ENCODE data around the gene CLPTM1L.
"Not testable (repeated sequence)": the region's sequence is repeated elsewhere in the genome, so short reads cannot be mapped to it uniquely, and the experiment has no call there.

The CLPTM1L gene

DNA sequence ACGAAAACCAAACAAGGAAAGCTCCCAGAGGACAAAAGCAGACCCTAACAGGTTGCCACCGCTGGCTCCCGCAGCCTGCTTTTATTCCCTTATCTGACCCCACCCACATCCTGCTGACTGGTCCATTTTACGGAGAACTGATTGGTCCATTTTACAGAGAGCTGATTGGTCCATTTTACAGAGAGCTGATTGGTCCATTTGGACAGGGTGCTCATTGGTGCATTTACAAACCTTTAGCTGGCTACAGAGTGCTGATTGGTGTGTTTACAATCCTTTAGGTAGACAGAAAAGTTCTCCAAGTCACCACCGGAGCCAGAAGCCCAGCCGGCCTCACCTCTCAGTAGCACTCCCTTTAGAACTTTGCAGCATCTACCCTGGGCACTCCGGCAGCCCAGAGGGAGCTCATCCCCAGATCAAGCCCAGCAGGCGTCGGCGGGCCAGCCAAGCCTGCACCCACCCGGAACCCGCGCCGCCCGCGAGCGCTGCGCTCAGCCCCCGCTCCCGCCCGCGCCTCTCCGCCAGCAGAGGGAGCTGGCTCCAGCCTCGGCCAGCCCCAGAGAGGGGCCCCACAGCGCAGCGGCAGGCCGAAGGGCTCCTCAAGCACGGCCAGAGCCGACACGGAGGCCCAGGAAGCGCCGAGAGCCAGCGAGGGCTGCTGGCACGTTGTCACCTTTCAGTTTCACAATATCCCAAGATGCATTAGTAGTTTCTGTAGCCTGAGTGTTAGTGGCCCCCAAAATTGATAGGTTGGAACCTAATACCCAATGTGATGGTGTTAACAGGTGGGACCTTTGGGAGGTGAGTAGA is 35.3 kb upstream of the CLPTM1L start:
- peak; percentile 48 to 79 (median 57) for DNase-seq

DNA sequence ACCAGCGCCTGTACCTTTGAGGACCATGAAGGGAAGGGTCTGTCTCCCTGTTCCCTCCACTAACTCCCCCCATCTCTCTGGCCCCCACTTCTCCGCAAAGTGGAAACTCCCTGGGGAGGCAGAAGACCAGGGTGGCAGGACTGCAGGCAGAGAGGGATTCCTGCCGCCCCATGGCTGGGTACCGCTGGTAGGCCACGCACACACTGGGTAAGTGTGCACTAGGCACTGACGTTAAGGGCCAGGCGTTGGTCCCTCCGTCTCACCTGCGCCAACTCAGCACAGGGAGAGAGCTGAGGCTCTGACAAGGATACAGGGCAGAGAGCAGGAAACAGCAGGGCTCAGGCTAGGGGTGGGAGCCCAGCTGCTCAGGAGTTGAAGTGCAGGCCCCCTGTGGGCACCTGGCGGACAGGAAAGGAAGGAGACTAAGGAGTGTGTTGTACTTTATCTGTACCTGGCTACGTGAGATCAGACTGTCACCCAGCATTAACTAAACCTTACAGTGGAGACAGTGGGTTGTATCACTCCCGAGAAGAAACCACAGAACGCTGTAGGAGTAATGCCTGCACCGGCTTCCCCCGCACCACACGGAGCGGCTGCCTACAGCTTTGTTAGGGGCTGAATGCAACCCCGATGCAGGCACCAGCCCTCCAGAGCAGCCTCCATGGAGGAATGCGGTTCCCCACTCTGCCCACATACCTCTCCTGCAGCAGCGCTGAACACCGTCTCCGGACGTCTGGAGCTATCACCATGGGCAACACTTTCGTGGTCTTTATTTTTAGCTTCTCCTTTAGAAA is 34.2 kb upstream of the CLPTM1L start:
- DNase-seq: no peak

DNA sequence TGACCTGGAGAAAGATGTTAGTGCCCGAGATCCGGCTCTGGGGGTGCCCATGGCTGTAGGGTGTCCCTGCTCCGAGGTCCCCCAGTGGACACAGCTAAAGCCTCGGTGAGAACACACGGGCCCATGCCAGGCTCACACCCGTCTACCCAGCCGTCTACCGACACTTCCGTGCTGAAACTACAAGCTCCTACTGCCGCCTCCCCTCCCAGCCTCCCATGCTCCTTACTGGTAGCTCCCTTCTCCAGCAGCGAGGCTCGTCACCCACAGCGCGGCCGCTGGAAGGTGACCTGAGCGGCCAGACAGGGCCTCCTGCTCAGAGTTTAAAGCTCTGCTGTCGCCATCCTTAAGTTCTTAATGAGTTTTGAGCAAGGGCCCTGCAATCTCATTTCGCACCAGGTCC is 33.2 kb upstream of the CLPTM1L start:
- DNase-seq: no peak

DNA sequence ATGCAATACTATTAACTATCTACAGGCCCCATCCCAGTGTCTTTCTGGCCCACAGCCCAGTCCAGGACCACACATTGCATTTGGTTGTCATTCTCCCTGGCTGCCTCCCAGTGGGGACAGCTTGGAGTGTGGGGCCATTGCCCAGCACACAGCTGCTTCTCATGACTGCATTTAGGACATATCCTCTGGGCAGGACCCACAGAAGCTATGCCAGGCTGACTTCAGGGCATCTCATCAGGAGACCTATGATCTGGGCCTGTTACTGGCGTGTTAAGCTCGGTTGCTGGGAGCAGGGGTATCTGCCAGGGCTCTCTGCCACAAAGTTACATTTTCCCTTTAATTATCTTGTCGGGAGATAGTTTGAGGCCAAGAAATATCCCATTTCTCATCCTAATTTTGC is 32.1 kb upstream of the CLPTM1L start:
- DNase-seq: no peak

DNA sequence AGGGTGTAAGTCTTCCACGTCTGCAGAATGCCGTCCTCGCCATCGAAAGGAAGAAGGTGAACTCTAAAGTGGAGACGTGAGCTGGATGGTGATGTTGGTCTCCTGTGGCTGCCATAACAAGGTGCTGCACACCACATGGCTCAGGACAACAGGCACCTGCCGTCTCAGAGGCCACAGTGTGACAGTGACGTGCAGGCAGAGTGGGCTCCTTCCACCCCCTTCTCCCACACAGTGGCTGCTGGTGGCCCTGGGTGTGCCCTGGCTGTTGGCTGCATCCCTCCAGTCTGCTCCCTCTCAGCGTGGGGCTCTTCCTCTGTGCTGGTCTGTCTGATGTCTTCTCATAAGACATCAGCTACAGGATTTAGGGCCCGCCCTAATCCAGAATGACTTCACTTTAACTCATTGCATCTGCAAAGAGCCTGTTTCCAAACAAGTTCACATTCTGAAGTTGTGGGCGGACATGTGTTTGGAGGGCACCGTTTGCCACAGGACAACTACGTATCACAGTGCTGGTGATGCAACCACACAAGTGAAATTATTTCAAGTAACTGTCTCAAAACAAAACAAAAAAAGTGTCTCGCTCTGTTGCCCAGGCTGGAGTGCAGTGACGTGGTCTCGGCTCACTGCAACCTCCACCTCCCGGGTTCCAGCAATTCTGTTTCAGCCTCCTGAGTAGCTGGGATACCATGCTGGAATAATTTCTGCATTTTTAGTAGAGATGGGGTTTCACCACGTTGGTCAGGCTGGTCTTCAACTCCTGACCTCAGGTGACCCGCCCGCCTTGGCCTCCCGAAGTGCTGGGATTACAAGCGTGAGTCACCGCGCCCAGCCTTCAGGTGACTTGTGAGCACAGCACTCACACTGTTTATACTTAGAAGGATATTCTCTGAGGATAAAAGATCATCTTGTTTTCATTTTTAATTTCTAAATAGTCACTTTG is 31.2 kb upstream of the CLPTM1L start:
- peak in 1 of 4 experiments; percentile 10 for DNase-seq

DNA sequence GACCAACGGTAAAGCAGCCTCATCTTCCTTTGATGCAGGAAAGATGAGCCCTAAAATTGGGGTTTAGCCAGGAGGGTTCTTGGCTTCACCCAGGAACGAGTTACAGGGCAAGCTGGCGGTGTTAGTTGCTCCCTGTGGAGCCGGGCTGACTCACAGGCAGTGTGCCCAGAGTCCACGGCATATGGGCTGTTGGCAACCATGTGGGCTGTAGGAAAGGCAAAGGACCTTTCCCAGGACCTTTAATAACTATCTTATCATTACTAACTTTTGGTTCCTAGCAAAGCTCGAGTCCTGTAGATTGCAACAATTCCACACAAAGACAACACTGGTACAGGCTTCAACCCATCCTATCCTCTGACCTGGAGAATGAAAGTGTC is 29.8 kb upstream of the CLPTM1L start:
- DNase-seq: no peak

DNA sequence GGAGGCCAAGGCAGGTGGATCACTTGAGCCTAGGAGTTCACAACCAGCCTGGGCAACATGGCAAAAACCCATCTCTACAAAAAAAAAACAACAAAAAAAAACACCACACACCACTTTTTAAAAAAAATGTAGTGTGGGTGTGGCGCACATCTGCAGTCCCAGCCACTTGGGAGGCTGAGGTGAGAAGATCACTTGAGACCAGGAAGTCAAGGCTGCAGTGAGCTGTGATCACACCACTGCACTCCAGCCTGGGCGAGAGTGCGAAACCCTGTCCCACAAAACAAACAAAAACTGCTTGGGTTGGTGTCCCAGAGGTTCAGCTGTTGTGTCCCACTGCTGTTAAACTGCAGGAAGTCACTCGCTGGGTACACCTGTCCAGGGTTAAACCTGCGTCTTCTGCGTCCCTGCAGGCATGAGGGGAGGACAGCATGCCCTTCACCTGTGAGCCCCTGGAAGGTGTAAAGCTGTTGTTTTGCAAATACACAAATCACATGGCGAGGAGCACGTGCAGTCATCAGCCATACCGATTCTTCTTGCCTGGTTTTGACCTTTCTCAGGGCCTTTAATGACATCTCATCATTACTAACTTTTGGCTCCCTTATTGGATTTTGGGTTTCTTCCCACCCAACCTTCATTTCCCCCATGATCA is 29.3 kb upstream of the CLPTM1L start:
- DNase-seq: no peak

DNA sequence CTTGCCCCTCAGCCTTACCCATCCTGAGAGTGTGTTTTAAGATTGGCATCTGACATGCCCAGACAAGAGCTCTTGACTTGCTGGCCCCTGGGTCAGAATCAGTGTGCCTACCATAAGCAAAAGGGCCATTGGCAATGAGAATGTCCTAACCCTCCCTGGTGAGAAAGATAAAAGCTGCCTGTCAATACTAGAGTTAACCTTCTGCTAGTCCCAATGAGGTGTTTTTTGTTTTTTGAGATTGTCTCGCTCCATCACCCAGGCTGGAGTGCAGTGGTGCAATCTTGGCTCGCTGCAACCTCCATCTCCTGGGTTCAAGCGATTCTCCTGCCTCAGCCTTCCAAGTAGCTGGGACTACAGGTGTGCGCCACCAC is 27.1 kb upstream of the CLPTM1L start:
- not testable (repeated sequence) for DNase-seq

DNA sequence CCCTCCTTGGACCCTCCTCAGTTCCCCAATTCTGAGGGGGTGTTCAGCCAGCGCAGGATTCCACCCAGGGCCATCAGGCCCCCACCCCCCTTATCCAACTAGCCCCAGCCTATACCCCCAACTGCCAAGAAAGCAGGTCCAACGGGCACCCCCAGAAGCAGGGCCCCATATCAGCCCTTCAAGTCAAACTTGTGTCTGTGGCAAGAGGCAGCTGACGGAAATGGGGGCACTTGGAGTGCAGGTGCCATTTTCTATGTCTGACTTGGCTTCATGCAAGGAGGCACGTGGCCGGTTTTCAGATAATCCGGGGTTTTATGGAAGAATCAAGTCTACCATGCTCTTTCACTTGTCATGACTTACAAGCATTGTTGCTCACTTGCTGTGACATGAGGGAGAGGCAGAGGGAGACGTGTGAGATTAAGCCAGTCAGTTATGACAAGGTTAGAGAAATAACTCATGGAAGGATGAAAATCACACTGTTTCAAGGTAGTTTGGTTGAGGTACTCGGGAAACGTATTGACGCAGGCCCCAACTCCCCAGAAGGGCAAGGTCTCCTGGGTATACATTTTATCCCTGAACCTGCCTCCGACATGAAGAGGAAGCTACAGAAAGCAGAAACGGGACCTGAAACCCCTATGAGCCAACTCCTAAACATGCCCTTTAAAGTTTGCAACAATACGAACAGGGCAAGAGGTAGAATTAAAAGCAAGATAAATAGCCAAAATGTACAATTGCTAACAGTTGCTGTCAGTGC is 26.5 kb upstream of the CLPTM1L start:
- no peak for DNase-seq

DNA sequence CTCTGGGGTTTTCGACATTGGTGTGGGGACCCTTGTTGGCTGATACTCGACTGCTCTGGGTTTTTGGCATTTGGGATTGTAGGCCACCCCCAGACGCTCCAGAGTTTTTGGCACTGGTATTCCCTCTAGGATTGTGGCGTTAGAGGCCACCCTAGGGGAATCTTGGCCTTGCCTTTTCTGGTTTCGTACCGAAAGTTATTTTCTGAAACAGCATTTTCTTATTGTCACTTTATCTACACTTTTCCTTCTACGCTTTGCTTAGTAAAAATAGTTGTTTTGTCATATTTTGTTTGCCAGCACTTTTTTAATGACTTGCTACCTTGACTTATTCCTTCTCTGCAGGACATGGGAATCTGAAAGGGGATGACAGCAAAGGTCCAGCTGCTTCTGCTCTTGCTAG is 25.1 kb upstream of the CLPTM1L start:
- DNase-seq: no peak

DNA sequence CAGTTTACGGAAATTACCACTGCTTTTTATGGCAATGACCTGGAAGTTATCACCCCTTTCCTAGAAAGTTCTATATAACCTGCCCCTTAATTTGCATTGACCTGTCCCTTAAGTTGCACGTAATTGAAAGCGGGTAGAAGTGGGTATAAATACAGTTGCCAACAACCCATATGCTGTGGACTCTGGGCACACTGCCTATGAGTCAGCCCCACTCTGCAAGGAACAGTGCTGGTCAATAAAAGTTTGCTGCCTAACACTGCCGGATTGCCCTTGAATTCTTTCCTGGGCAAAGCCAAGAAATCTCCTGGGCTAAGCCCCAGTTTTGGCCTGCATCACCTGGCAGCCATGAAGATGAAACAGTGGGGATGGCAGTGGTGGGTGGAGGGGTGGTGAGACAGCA is 23.9 kb upstream of the CLPTM1L start:
- no peak for DNase-seq

DNA sequence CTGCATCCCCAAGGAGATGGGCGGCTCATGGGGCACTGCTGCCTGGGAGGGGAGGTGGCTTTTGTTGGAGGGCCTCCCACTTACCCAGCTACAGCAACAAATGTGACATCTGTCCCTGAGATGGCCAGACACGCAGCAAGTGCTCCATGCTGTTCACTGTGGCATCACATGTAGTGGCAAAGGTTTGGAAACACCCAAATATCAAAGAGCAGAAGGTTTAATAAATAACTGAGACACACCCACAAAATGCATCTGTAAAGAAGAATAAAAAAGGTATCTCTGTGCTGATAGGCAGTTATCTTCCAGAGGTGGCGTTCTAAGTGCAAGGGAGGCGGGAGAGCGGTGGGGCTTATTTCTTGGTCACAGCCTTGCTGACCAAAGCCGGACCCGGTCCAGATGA is 23.3 kb upstream of the CLPTM1L start:
- DNase-seq: no peak

DNA sequence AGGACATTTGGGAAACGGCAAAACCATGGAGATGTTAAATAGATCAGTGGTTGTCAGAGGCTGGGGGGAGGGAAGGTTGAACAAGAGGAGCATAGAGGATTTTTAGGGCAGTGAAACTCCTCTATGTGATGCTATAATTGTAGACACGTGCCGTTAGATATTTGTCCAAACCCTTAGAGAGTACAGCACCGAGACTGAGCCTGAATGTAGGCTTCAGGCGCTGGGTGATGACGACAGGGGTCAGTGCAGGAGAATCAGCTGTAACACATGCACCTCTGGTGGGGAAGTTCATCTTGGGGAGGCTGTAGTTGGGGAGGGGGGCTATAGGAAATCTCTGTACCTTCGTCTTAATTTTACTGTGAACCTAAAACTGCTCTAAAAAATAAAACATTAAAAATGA is 22.2 kb upstream of the CLPTM1L start:
- DNase-seq: no peak

DNA sequence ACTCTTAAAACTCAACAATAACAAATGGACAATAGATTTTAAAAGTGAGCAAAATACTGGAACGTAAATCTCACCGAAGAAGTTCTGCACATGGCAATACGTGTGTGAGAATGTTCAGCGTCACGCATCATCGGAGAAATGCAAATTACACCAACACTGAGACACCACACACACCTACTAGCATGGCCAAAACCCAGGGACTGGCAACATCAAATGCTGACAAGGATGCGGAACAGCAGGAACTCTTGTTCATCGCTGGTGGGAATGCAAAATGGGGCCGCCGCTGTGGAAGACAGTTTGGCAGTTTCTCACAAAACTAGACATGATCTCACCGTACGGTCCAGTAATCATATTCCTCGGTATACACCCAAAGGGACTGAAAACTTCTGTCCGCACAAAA is 21.6 kb upstream of the CLPTM1L start:
- no peak for DNase-seq

DNA sequence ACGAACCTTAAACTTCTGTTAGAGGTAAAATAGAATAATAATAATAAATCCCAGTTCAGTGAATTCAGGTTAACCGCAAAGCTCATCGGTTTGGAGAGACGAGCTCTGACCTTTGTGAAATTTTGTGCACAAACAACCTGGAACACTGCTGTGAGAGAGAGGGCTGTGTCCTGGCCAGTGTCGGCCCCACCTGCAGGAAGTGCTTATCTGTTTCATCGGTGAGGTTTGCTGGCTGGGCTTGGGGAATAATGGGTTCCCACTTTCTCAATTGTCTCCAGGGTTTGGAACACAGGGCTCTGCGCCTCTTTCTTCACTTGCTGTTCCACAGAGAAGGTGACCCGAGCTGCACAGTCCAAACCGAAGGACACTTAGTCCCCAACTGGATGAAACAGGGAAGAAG is 19.3 kb upstream of the CLPTM1L start:
- DNase-seq: no peak

DNA sequence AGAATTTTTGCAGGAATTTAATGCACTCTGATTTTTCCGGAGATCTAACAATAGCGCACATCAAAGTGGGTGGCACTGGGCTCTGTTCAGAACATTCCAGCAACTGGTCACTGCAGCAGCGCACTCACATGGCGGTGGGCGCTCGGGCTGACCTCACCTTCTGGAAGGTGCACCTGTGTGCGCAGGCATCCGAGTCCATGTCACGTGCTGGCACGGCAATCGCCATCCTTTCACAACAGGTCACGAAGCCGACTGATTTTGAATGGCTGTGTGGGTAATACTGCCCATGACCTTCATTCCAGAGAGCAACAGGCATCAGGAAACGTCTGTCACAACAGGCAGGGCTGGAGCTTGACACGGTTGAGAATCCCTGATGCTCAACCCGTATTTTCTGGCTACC is 18.7 kb upstream of the CLPTM1L start:
- no peak for DNase-seq

DNA sequence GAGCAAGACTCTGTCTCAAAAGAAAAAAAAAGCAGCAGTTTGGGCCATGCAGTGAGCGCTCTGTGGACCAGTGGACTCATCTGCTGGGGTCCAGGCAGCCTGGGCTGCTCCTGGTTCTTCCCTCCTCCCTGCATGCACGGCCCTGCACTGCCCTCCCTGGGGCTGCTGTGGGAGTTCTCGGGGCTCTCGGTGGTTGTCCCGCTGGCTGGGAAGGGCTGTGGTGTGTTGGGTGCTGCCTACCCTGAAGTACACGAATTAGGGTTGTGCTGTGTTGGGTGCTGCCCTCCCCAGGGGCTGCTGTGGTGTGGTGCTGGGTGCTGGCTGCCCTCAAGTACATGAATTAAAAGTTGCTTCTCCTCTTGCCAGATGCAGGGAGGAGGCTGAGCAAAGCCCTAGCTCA is 18.3 kb upstream of the CLPTM1L start:
- no peak for DNase-seq

DNA sequence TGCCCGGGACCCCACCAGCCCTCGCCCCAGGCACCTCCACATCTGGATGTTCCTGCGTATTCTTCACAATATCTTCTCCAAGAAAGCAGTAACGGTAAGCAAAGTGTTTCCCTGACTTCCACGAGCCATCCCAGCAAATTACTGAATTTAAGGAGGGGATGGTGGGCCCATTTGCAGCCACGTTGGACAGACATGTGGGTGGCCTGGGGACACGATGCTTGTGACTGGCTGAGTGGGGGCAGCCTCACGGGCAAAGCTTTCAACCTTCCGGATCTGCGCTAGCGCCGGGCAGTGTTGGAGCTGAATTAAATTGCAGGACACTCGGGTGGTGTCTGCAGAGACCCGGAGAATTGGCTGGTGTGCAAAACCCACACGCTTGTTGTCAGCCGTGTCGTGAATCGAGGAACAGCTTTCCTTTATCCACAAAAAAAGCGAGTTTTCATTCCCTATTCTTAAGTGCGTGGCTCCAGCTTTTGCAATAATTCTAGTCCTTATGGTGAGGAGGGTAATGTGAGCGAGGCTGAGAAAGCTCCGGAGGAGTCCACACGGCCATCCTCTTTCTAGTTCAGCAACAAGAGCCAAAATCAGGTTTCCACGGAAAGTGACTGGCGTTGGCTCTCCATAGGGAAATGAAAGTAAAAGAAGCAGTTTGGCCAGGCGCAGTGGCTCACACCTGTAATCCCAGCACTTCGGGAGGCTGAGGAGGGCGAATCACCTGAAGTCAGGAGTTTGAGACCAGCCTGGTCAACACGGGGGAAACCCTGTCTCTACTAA is 17.5 kb upstream of the CLPTM1L start:
- no peak for DNase-seq

DNA sequence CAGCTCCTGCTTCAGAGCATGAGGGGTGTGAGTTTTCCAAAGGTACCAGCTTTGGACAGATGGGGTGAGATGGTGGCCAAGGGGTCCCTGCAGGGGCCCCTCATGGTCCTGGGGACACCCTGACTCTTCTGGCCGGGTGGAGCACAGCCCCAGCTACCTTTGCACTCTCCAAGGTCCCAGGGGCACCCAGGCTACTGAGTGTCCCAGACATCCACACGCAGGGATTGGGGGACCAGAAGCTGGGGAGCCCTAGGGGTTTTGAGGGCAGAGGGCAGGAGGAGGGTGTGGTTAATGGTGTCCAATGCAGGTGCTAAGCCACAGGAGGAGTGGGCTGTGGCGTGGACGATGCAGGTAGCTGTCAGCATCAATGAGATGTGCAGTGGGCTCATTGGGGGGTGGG is 16.0 kb upstream of the CLPTM1L start:
- no peak for DNase-seq

DNA sequence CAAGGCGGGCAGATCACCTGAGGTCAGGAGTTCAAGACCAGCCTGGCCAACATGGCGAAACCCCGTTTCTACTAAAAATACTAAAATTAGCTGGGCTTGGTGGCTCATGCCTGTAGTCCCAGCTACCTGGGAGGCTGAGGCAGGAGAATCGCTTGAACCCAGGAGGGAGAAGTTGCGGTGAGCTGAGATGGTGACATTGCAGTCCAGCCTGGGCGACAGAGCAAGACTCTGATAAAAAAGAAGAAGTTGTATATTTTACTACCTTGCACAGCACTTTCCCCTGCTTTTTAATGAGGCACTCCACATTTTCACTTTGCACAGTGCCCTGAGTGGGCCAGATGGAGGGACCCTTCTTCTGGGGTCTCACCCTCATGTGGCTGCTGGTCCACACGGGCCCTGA is 15.5 kb upstream of the CLPTM1L start:
- not testable (repeated sequence) for DNase-seq

DNA sequence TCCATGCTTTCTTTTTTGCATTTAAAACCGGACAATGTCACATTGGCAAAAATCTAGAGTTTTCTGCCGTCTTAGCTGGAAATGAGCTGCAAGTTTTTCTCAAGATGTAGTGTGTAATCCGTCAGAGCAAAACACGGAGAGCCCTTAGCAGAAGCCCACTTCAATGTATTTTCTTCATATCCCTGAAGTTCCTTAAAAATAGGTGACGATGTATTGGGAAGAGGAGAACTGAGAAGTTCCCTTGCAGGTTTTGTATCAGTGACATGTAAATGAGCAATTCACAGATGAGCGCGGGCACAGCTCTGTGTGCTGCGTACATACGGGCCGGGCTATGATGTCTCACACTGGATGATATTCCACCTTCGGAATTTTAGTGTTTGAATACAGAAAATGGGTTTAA is 14.8 kb upstream of the CLPTM1L start:
- no peak for DNase-seq

All from suppressor macrophage (primary cell).